Natural killer cell (primary cell): ENCODE measurements around the gene METTL1. TPM values are rescaled to one million over a fixed set of nuclear protein-coding genes. Genes with fewer than 3 reads are reported as not detected.
A peak's percentile ranks its signal among the peaks of the same experiment; 100 is the strongest.

Source experiments
- ATAC-seq, 3 donors: fragments of 150-1000 bp in 2 of 3; fragments of 200-7000 bp in 1 of 3; cut with Tn5 transposase; 1 replicate in 1 of 3; 2 replicates in 2 of 3; pipeline ENCODE4 v1.10.0; 2021; ENCODE audit warnings: mild to moderate bottlenecking in 2 of 3, moderate library complexity in 2 of 3
- DNase-seq, 2 donors: peaks; one replicate each; pipeline versions ENCODE4 v3.0.0 to v3.0.0-alpha.2; 2013 to 2021; ENCODE audit warnings: mixed read lengths in 1 of 2
- H3K27ac ChIP-seq: one replicate; pipeline ENCODE4 v1.5.1; 2013; ENCODE audit warnings: mild to moderate bottlenecking, low read length
- H3K27me3 ChIP-seq: one replicate; pipeline ENCODE4 v1.6.1; 2013; ENCODE audit warnings: low read length; ENCODE audit not compliant: control insufficient read depth, insufficient read depth
- H3K36me3 ChIP-seq: one replicate; pipeline ENCODE4 v1.6.1; 2013; ENCODE audit warnings: low read length; ENCODE audit not compliant: control insufficient read depth, insufficient read depth
- H3K4me1 ChIP-seq: one replicate; pipeline ENCODE4 v1.6.1; 2013; ENCODE audit warnings: low read length; ENCODE audit not compliant: control insufficient read depth, insufficient read depth
- H3K4me3 ChIP-seq: one replicate; pipeline ENCODE4 v1.5.1; 2013; ENCODE audit warnings: low read length
- H3K9me3 ChIP-seq: one replicate; pipeline ENCODE4 v1.6.1; 2013; ENCODE audit warnings: low read length; ENCODE audit not compliant: control insufficient read depth, insufficient read depth
- H3K27ac Mint-ChIP-seq, 2 donors: one replicate each; pipeline ENCODE4 v1.8.0; 2022; ENCODE audit warnings: mild to moderate bottlenecking in 2 of 2, mixed read lengths in 2 of 2, moderate library complexity in 1 of 2
- H3K27me3 Mint-ChIP-seq, 2 donors: one replicate each; pipeline ENCODE4 v1.8.0; 2022; ENCODE audit warnings: low read depth in 2 of 2, mixed read lengths in 2 of 2
- H3K36me3 Mint-ChIP-seq: one replicate; pipeline ENCODE4 v1.8.0; 2022; ENCODE audit warnings: mixed read lengths
- H3K4me1 Mint-ChIP-seq, 2 donors: one replicate each; pipeline ENCODE4 v1.8.0; 2022; ENCODE audit warnings: mixed read lengths in 2 of 2
- H3K4me3 Mint-ChIP-seq: one replicate; pipeline ENCODE4 v1.8.0; 2022; ENCODE audit warnings: mild to moderate bottlenecking, moderate library complexity, mixed read lengths
- H3K9me3 Mint-ChIP-seq, 2 donors: one replicate each; pipeline ENCODE4 v1.8.0; 2022; ENCODE audit warnings: mixed read lengths in 2 of 2
- WGBS: methylation state at CpG from one replicate; pipeline ENCODE4 v1.1.7; 2013; ENCODE audit warnings: missing lambda C conversion rate; ENCODE audit not compliant: insufficient coverage; 5-methylcytosine and 5-hydroxymethylcytosine counted together
- intact Hi-C: fragments of 100-400 bp; cut with micrococcal nuclease; formaldehyde crosslinking; loops from one replicate; pipeline ENCODE4 v1.14.2; 2022
- total RNA-seq, 4 donors: library from RNA; stranded (reverse); fragments of 120-200 nt in 1 of 4; gene quantifications; one replicate each; pipeline versions ENCODE4 v1.2.3 to v1.2.4, GENCODE V29; 2013 to 2022
- TF ChIP-seq, protein P1 (sequence below): fragments of 200-600 bp; IDR thresholded peaks from one replicate; pipeline ENCODE4 v1.8.0; 2022; ENCODE audit warnings: antibody characterized with exemption

The METTL1 gene
- total RNA-seq, 3 donors from 2014 or later (not counting 1 experiment from before 2014, with no cell fraction given): 8.0 to 12.5 (median 8.8) TPM

DNA sequence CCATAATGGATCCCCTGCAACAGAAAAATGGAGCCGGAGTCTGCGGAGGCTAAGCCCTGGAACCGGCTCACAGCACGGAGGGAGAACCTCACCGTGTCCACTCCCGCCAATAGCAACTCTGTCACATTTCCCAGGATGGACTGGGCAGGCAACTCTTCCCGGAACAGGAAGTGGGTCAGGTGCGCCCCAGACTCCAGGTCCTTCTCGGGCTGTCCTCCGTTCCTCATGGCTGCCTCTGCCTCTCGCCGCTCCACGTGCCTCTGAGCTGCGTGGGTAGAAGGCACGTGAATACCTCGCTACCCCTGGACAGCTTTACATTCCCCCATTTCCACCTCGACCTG is 7.3 kb downstream of the METTL1 start:
- H3K36me3 ChIP-seq: no peaks in the 10 kb centered on the region
- DNase-seq (no peak), ATAC-seq (no peak)
- Mint-ChIP-seq H3K36me3 (no peaks in the 10 kb centered on the region), H3K9me3 (no peaks in the 10 kb centered on the region), H3K4me1 (peaks cover 26 to 29% of the 10 kb centered on the region in 2 donors), H3K27ac (peak overlapping the region in 1 of 2 donors; percentile 74), H3K27me3 (peaks cover 40 to 44% of the 10 kb centered on the region in 2 donors), H3K4me3 (peak overlapping the region; percentile 86)
- intact Hi-C loops: no loop called here
- TF ChIP-seq, protein P1, sequence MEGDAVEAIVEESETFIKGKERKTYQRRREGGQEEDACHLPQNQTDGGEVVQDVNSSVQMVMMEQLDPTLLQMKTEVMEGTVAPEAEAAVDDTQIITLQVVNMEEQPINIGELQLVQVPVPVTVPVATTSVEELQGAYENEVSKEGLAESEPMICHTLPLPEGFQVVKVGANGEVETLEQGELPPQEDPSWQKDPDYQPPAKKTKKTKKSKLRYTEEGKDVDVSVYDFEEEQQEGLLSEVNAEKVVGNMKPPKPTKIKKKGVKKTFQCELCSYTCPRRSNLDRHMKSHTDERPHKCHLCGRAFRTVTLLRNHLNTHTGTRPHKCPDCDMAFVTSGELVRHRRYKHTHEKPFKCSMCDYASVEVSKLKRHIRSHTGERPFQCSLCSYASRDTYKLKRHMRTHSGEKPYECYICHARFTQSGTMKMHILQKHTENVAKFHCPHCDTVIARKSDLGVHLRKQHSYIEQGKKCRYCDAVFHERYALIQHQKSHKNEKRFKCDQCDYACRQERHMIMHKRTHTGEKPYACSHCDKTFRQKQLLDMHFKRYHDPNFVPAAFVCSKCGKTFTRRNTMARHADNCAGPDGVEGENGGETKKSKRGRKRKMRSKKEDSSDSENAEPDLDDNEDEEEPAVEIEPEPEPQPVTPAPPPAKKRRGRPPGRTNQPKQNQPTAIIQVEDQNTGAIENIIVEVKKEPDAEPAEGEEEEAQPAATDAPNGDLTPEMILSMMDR: no peak
- peak overlapping the region; percentile 43 for H3K4me3 ChIP-seq
- 19% methylated on average over 17 of the region's 17 CpGs for WGBS
- H3K27me3 ChIP-seq: peaks cover 41% of the 10 kb centered on the region
- H3K4me1 ChIP-seq: peaks cover 30% of the 10 kb centered on the region
- H3K27ac ChIP-seq: no peak overlapping the region
- no peaks in the 10 kb centered on the region for H3K9me3 ChIP-seq

DNA sequence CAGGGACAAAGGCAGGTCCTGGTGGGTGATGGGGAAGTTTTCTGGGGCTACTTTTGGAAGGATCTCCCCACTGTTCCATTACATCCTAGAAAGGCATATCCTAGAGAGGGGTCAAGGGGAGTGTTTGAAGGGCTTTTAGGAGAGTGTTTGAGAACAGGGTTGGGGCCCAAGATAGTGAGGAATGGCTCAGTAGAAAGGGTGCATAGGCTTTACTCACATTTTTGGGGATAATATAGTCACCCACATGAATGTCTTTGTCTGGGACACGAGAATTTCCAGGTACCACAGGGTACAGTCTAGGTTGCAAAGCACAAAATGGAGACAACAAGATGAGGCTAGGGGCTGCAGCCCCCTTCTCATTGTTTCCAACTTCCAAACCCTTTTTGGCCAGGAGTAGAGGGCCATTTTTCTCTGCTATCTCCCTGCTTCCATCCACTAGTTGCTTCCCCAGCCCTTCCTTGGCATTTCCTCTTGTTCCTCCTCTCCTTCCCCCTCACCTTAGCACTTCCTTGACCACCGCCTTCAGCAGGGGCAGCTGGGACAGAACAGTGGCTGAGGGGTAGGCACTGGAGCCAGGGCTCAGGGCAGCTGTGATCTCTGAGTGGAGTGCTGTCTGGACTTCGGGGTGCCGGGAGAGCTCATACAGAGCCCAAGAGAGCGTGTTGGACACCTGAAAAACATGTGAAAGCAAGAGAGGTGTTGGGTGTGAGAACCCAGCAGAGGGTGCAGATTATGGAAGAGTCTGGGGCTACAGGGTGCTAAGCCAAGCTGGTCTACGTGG is 7.8 kb downstream of the METTL1 start:
- Histone ChIP-seq H3K27me3 (peaks cover 41% of the 10 kb centered on the region), H3K9me3 (no peaks in the 10 kb centered on the region), H3K4me3 (no peak overlapping the region), H3K36me3 (no peaks in the 10 kb centered on the region), H3K27ac (no peak overlapping the region), H3K4me1 (peaks cover 30% of the 10 kb centered on the region)
- Mint-ChIP-seq H3K4me1 (peaks cover 30 to 34% of the 10 kb centered on the region in 2 donors), H3K27ac (no peak overlapping the region), H3K27me3 (peaks cover 40 to 44% of the 10 kb centered on the region in 2 donors), H3K4me3 (peak overlapping the region; percentile 86), H3K36me3 (no peaks in the 10 kb centered on the region), H3K9me3 (no peaks in the 10 kb centered on the region)
- ATAC-seq: no peak
- WGBS: 85% methylated on average over 6 of the region's 6 CpGs
- TF ChIP-seq, protein P1: no peak
- DNase-seq: no peak
- intact Hi-C loops: no loop called here

DNA sequence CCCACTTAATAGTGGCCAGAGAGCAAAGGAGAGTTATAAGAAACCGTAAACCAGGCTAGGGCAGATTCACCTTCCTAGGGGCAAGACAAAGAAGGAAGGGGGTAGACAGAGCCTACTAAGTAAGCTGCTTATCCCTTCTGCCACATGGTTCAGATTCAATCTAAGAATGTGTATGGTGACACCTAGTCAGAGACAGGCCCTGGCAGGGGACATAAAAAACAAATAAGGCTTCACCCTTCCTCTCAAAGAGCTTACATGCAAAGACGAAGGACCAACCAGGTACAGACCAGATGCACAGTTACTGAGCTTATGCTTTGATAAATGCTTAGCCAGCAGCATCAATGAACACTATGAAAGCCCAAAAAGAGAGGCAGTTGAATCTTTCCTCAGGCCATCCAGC is 9.4 kb downstream of the METTL1 start:
- peaks cover 30 to 38% of the 10 kb centered on the region in 2 donors for H3K4me1 Mint-ChIP-seq
- Histone ChIP-seq H3K4me1 (peaks cover 30% of the 10 kb centered on the region), H3K27ac (no peak overlapping the region), H3K4me3 (no peak overlapping the region), H3K36me3 (peaks cover 12% of the 10 kb centered on the region), H3K27me3 (peaks cover 41% of the 10 kb centered on the region), H3K9me3 (no peaks in the 10 kb centered on the region)
- no peak overlapping the region for H3K4me3 Mint-ChIP-seq
- no peaks in the 10 kb centered on the region for H3K9me3 Mint-ChIP-seq
- DNase-seq (no peak), ATAC-seq (no peak)
- 82% methylated on average over 2 of the region's 2 CpGs for WGBS
- no peaks in the 10 kb centered on the region for H3K36me3 Mint-ChIP-seq
- H3K27me3 Mint-ChIP-seq: peaks cover 38 to 44% of the 10 kb centered on the region in 2 donors
- TF ChIP-seq, protein P1: no peak
- intact Hi-C loops: no loop called here
- no peak overlapping the region for H3K27ac Mint-ChIP-seq
